Measurements from ENCODE around the gene ABHD16A.

GRCh38 chr6:31659649-31660380 is 43.3 kb downstream of the ABHD16A start:
- TF ChIP-seq POLR2AphosphoS5 (IDR thresholded peaks at IDR 0.05; ENCODE audit: borderline replicate concordance, low read depth, low read length) (no peak), EZH2 (IDR thresholded peaks at IDR 0.05) (no peak), FOXP2 (optimal IDR thresholded peaks at IDR 0.05; ENCODE audit: control extremely low read depth, extremely low read length, insufficient read depth) (no peak)
